SK-N-SH treated with all-trans-retinoic acid at 6 μM for 48 hours (cell line): ENCODE measurements around the gene TUBGCP3.
"Not testable (repeated sequence)": the region's sequence is repeated elsewhere in the genome, so short reads cannot be mapped to it uniquely, and the experiment has no call there.

Source experiments
- ATAC-seq: fragments of 200-7000 bp; cut with Tn5 transposase; 3 replicates; pipeline ENCODE4 v1.9.1; 2020; ENCODE audit warnings: mild to moderate bottlenecking, moderate library complexity
- BACH2 ChIP-seq: fragments of 250-450 bp; sonication (Bioruptor Pico); IDR thresholded peaks from 2 replicates; pipeline ENCODE4 v1.9.0; 2021; ENCODE audit warnings: mild to moderate bottlenecking, borderline replicate concordance
- CREB5 ChIP-seq: fragments of 250-450 bp; sonication (Bioruptor Pico); IDR thresholded peaks from 2 replicates; pipeline ENCODE4 v1.5.1; 2020; ENCODE audit warnings: low read depth, mild to moderate bottlenecking, moderate library complexity
- CSDC2 ChIP-seq: fragments of 250-450 bp; sonication (Bioruptor Pico); IDR thresholded peaks from 2 replicates; pipeline ENCODE4 v1.5.0; 2020; ENCODE audit warnings: mild to moderate bottlenecking, moderate library complexity
- CSRNP3 ChIP-seq: fragments of 250-450 bp; sonication (Bioruptor Pico); IDR thresholded peaks from 2 replicates; pipeline ENCODE4 v1.5.1; 2021; ENCODE audit warnings: mild to moderate bottlenecking, moderate library complexity
- ESRRG ChIP-seq: fragments of 250-450 bp; sonication (Bioruptor Pico); IDR thresholded peaks from 2 replicates; pipeline ENCODE4 v1.6.1; 2021; ENCODE audit warnings: mild to moderate bottlenecking
- GLIS3 ChIP-seq: fragments of 250-450 bp; sonication (Bioruptor Pico); IDR thresholded peaks from 2 replicates; pipeline ENCODE4 v1.5.0; 2020; ENCODE audit warnings: mild to moderate bottlenecking, moderate library complexity
- ISL1 ChIP-seq: fragments of 250-450 bp; sonication (Bioruptor Pico); IDR thresholded peaks from 2 replicates; pipeline ENCODE4 v2.1.2; 2022; ENCODE audit warnings: mild to moderate bottlenecking, moderate library complexity
- OSR1 ChIP-seq: fragments of 250-450 bp; sonication (Bioruptor Pico); IDR thresholded peaks from 2 replicates; pipeline ENCODE4 v1.8.0; 2022; ENCODE audit warnings: moderate library complexity, mild to moderate bottlenecking, inconsistent platforms
- PATZ1 ChIP-seq: fragments of 250-450 bp; sonication (Bioruptor Pico); IDR thresholded peaks from 2 replicates; pipeline ENCODE4 v1.8.0; 2020; ENCODE audit warnings: mild to moderate bottlenecking, moderate library complexity, borderline replicate concordance
- RARB ChIP-seq: fragments of 250-450 bp; sonication (Bioruptor Pico); IDR thresholded peaks from 2 replicates; pipeline ENCODE4 v1.8.0; 2021; ENCODE audit warnings: mild to moderate bottlenecking, moderate library complexity
- SNAI2 ChIP-seq: fragments of 250-450 bp; sonication (Bioruptor Pico); IDR thresholded peaks from 2 replicates; pipeline ENCODE4 v1.5.0; 2020; ENCODE audit warnings: mild to moderate bottlenecking, moderate library complexity
- TCF4 ChIP-seq: fragments of 250-450 bp; sonication (Bioruptor Pico); IDR thresholded peaks from 2 replicates; pipeline ENCODE4 v1.8.0; 2021; ENCODE audit warnings: mild to moderate bottlenecking, moderate library complexity, borderline replicate concordance
- TOX ChIP-seq: fragments of 250-450 bp; sonication (Bioruptor Pico); IDR thresholded peaks from 2 replicates; pipeline ENCODE4 v1.8.0; 2021; ENCODE audit warnings: mild to moderate bottlenecking, moderate library complexity, borderline replicate concordance
- ZC3H10 ChIP-seq: fragments of 250-450 bp; sonication (Bioruptor Pico); IDR thresholded peaks from 2 replicates; pipeline ENCODE4 v1.5.1; 2021; ENCODE audit warnings: mild to moderate bottlenecking, moderate library complexity
- ZFP3 ChIP-seq: fragments of 250-450 bp; sonication (Bioruptor Pico); IDR thresholded peaks from 2 replicates; pipeline ENCODE4 v1.5.0; 2020; ENCODE audit warnings: mild to moderate bottlenecking, moderate library complexity
- ZFP30 ChIP-seq: fragments of 450-650 bp; formaldehyde crosslinking; IDR thresholded peaks from 2 replicates; pipeline ENCODE4 v1.5.0; 2022; ENCODE audit warnings: mild to moderate bottlenecking, moderate library complexity
- ZNF565 ChIP-seq: fragments of 450-650 bp; formaldehyde crosslinking; conservative IDR thresholded peaks from 2 replicates; pipeline ENCODE4 v1.5.0; 2020; ENCODE audit warnings: low read depth, mild to moderate bottlenecking, moderate library complexity
- ZNF70 ChIP-seq: fragments of 450-650 bp; formaldehyde crosslinking; IDR thresholded peaks from 2 replicates; pipeline ENCODE4 v1.5.0; 2020; ENCODE audit warnings: mild to moderate bottlenecking, moderate library complexity
- ZNF8 ChIP-seq: fragments of 450-650 bp; formaldehyde crosslinking; IDR thresholded peaks from 2 replicates; pipeline ENCODE4 v1.5.0; 2020; ENCODE audit warnings: mild to moderate bottlenecking, moderate library complexity
- TF ChIP-seq, protein P1 (sequence below): fragments of 250-450 bp; sonication (Bioruptor Pico); IDR thresholded peaks from 2 replicates; pipeline ENCODE4 v1.8.0; 2021; ENCODE audit warnings: low read depth, mild to moderate bottlenecking, moderate library complexity, borderline replicate concordance
- TF ChIP-seq, protein P2 (sequence below): fragments of 250-450 bp; sonication (Bioruptor Pico); IDR thresholded peaks from 2 replicates; pipeline ENCODE4 v1.5.0; 2020; ENCODE audit warnings: mild to moderate bottlenecking, moderate library complexity

TUBGCP3 gene

GRCh38 chr13:112486386-112487126 lies 101.4 kb downstream of the TUBGCP3 start:
- TF ChIP-seq ZFP30 (CRISPR knock-in tag) (no peak), ZNF70 (CRISPR knock-in tag) (no peak), ESRRG (no peak), ZNF8 (CRISPR knock-in tag) (no peak), TCF4 (CRISPR knock-in tag) (no peak)
- ATAC-seq: no peak

GRCh38 chr13:112485814-112486213 lies 102.1 kb downstream of the TUBGCP3 start:
- not testable (repeated sequence) for ATAC-seq

DNA sequence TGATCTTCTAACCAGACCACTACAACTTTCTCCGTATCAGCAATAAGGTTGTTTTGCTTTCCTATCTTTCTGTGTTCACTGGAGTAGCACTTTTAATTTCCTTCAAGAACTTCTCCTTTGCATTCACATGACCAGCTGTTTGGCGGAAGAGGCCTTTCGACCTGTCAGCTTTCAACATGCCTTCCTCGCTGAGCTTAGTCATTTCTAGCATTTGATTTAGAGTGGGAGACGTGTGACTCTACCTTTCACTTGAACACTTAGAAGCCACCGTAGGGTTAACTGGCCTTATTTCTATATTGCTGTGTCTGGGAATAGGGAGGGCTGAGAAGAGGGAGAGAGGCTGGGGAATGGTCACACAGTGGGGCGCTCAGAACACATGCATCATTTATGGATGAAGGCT lies 104.7 kb downstream of the TUBGCP3 start:
- ATAC-seq: no peak
- TF ChIP-seq BACH2 (CRISPR knock-in tag) (no peak), ZNF70 (CRISPR knock-in tag) (no peak), ISL1 (CRISPR knock-in tag) (no peak), ZNF565 (CRISPR knock-in tag) (no peak), ZNF8 (CRISPR knock-in tag) (no peak), CSDC2 (CRISPR knock-in tag) (no peak), ESRRG (no peak), ZC3H10 (CRISPR knock-in tag) (no peak), TOX (CRISPR knock-in tag) (no peak), ZFP30 (CRISPR knock-in tag) (no peak), SNAI2 (CRISPR knock-in tag) (no peak)
- TF ChIP-seq, protein P1, sequence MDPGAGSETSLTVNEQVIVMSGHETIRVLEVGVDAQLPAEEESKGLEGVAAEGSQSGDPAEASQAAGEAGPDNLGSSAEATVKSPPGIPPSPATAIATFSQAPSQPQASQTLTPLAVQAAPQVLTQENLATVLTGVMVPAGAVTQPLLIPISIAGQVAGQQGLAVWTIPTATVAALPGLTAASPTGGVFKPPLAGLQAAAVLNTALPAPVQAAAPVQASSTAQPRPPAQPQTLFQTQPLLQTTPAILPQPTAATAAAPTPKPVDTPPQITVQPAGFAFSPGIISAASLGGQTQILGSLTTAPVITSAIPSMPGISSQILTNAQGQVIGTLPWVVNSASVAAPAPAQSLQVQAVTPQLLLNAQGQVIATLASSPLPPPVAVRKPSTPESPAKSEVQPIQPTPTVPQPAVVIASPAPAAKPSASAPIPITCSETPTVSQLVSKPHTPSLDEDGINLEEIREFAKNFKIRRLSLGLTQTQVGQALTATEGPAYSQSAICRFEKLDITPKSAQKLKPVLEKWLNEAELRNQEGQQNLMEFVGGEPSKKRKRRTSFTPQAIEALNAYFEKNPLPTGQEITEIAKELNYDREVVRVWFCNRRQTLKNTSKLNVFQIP (CRISPR knock-in tag): no peak

GRCh38 chr13:112481458-112481857 lies 106.5 kb downstream of the TUBGCP3 start:
- TF ChIP-seq CREB5 (no peak), OSR1 (CRISPR knock-in tag) (no peak), SNAI2 (CRISPR knock-in tag) (no peak), ESRRG (no peak), GLIS3 (CRISPR knock-in tag) (no peak), ZNF565 (CRISPR knock-in tag) (no peak), ZNF8 (CRISPR knock-in tag) (no peak), ISL1 (CRISPR knock-in tag) (no peak), TCF4 (CRISPR knock-in tag) (no peak), ZNF70 (CRISPR knock-in tag) (no peak), CSDC2 (CRISPR knock-in tag) (no peak), RARB (CRISPR knock-in tag) (no peak), ZFP30 (CRISPR knock-in tag) (no peak), PATZ1 (CRISPR knock-in tag) (no peak), CSRNP3 (CRISPR knock-in tag) (no peak), TOX (CRISPR knock-in tag) (no peak), BACH2 (CRISPR knock-in tag) (no peak), ZFP3 (CRISPR knock-in tag) (no peak)
- TF ChIP-seq, protein P1 (CRISPR knock-in tag): no peak
- TF ChIP-seq, protein P2, sequence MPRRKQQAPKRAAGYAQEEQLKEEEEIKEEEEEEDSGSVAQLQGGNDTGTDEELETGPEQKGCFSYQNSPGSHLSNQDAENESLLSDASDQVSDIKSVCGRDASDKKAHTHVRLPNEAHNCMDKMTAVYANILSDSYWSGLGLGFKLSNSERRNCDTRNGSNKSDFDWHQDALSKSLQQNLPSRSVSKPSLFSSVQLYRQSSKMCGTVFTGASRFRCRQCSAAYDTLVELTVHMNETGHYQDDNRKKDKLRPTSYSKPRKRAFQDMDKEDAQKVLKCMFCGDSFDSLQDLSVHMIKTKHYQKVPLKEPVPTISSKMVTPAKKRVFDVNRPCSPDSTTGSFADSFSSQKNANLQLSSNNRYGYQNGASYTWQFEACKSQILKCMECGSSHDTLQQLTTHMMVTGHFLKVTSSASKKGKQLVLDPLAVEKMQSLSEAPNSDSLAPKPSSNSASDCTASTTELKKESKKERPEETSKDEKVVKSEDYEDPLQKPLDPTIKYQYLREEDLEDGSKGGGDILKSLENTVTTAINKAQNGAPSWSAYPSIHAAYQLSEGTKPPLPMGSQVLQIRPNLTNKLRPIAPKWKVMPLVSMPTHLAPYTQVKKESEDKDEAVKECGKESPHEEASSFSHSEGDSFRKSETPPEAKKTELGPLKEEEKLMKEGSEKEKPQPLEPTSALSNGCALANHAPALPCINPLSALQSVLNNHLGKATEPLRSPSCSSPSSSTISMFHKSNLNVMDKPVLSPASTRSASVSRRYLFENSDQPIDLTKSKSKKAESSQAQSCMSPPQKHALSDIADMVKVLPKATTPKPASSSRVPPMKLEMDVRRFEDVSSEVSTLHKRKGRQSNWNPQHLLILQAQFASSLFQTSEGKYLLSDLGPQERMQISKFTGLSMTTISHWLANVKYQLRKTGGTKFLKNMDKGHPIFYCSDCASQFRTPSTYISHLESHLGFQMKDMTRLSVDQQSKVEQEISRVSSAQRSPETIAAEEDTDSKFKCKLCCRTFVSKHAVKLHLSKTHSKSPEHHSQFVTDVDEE: no peak
- no peak for ATAC-seq
